ENCODE measurements around the gene PRICKLE1. TPM values are rescaled to one million over a fixed set of nuclear protein-coding genes. Genes with fewer than 3 reads are reported as not detected.

PRICKLE1 gene
- total RNA-seq, result 20.9 TPM
- long read RNA-seq, full-length matches to known transcripts, result 13 of 25 reads
- long read RNA-seq, partial matches to known transcripts, result 3 of 25 reads
- long read RNA-seq, other reads (novel, unspliced or antisense), result 9 of 25 reads

GRCh38 chr12:42589465-42590329 lies at the start of gene PRICKLE1:
Gene PRICKLE1 (minus strand): TSS chr12:42589746. CDS start chr12:42472516, 117,230 bp downstream.
- Histone ChIP-seq H3K9me3 (replicated peaks) (no peaks in the 10 kb centered on the region), H3K4me1 (peaks cover 58% of the 10 kb centered on the region), H3K27me3 (ENCODE audit: low read depth) (no peaks in the 10 kb centered on the region), H3K27ac (replicated peaks) (peak within 1 kb of the TSS; percentile 85), H3K4me3 (peak within 1 kb of the TSS; percentile 99), H3K36me3 (no peaks in the 10 kb centered on the region)
- TF ChIP-seq, protein P1, sequence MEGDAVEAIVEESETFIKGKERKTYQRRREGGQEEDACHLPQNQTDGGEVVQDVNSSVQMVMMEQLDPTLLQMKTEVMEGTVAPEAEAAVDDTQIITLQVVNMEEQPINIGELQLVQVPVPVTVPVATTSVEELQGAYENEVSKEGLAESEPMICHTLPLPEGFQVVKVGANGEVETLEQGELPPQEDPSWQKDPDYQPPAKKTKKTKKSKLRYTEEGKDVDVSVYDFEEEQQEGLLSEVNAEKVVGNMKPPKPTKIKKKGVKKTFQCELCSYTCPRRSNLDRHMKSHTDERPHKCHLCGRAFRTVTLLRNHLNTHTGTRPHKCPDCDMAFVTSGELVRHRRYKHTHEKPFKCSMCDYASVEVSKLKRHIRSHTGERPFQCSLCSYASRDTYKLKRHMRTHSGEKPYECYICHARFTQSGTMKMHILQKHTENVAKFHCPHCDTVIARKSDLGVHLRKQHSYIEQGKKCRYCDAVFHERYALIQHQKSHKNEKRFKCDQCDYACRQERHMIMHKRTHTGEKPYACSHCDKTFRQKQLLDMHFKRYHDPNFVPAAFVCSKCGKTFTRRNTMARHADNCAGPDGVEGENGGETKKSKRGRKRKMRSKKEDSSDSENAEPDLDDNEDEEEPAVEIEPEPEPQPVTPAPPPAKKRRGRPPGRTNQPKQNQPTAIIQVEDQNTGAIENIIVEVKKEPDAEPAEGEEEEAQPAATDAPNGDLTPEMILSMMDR (IDR thresholded peaks at IDR 0.05; ENCODE audit: borderline replicate concordance), result no peak
- intact Hi-C loops (cut with micrococcal nuclease), result loop anchor here (10.0 kb wide), 2 partner anchors 195 to 745 kb away; no protein-coding TSS in a partner anchor
- peak; percentile 40 for DNase-seq

DNA sequence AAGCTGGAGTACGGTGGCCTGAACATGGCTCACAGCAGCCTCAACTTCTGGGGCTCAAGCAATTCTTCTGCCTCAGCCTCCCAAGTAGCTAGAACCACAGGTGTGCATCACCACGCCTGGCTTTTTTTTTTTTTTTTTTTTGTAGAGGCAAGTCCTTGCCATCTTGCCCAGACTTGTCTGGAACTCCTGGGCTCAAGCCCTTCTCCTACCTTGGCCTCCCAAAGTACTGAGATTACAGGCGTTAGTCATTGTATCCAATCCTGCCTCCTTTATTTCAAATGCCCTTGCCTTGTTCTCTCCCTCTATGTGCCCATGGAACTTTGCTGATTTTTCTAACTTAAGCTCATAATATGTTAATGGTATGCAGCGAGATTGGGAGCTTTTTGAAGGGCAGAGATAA lies 49.2 kb upstream of the PRICKLE1 start:
- TF ChIP-seq, protein P1 (IDR thresholded peaks at IDR 0.05; ENCODE audit: borderline replicate concordance), result no peak
- intact Hi-C loops (cut with micrococcal nuclease), result no loop called here
- Histone ChIP-seq H3K27ac (replicated peaks) (no peak overlapping the region), H3K4me1 (no peaks in the 10 kb centered on the region), H3K27me3 (ENCODE audit: low read depth) (no peaks in the 10 kb centered on the region), H3K9me3 (replicated peaks) (no peaks in the 10 kb centered on the region), H3K36me3 (no peaks in the 10 kb centered on the region), H3K4me3 (no peak overlapping the region)
- no peak for DNase-seq

GRCh38 chr12:42638011-42638410 lies 48.5 kb upstream of the PRICKLE1 start:
- no peak for DNase-seq
- no peaks in the 10 kb centered on the region for H3K9me3 ChIP-seq (replicated peaks)
- H3K36me3 ChIP-seq, result no peaks in the 10 kb centered on the region
- TF ChIP-seq, protein P1 (IDR thresholded peaks at IDR 0.05; ENCODE audit: borderline replicate concordance), result no peak
- H3K27me3 ChIP-seq (ENCODE audit: low read depth), result no peaks in the 10 kb centered on the region
- H3K4me1 ChIP-seq, result no peaks in the 10 kb centered on the region
- intact Hi-C loops (cut with micrococcal nuclease), result no loop called here
- no peak overlapping the region for H3K27ac ChIP-seq (replicated peaks)
- H3K4me3 ChIP-seq, result no peak overlapping the region

- intact Hi-C loops (cut with micrococcal nuclease), result no loop called here
- no peaks in the 10 kb centered on the region for H3K36me3 ChIP-seq
Observed at GRCh38 chr12:42636993-42637392, 47.4 kb upstream of the PRICKLE1 start.

GRCh38 chr12:42633594-42633993 lies 44.0 kb upstream of the PRICKLE1 start:
- H3K27me3 ChIP-seq (ENCODE audit: low read depth), result no peaks in the 10 kb centered on the region
- H3K4me1 ChIP-seq, result no peaks in the 10 kb centered on the region
- H3K27ac ChIP-seq (replicated peaks), result no peak overlapping the region
- intact Hi-C loops (cut with micrococcal nuclease), result no loop called here
- TF ChIP-seq, protein P1 (IDR thresholded peaks at IDR 0.05; ENCODE audit: borderline replicate concordance), result no peak
- no peaks in the 10 kb centered on the region for H3K36me3 ChIP-seq
- no peak for DNase-seq
- no peak overlapping the region for H3K4me3 ChIP-seq
- H3K9me3 ChIP-seq (replicated peaks), result no peaks in the 10 kb centered on the region

More at GRCh38 chr12:42636993-42637392, 47.4 kb upstream of the PRICKLE1 start:
- Histone ChIP-seq H3K27me3 (ENCODE audit: low read depth) (no peaks in the 10 kb centered on the region), H3K27ac (replicated peaks) (no peak overlapping the region), H3K4me3 (no peak overlapping the region), H3K9me3 (replicated peaks) (no peaks in the 10 kb centered on the region), H3K4me1 (no peaks in the 10 kb centered on the region)
- TF ChIP-seq, protein P1 (IDR thresholded peaks at IDR 0.05; ENCODE audit: borderline replicate concordance), result no peak
- no peak for DNase-seq

Measured in left ventricle myocardium inferior (tissue), 1 donor.